HCT116 (cell line): Measurements from ENCODE around the gene BEGAIN. TPM values are rescaled to one million over a fixed set of nuclear protein-coding genes. Genes with fewer than 3 reads are reported as not detected.
A peak's percentile ranks its signal among the peaks of the same experiment; 100 is the strongest.

Source experiments
- ATAC-seq: fragments of 200-7000 bp; cut with Tn5 transposase; 2 replicates; pipeline ENCODE4 v1.9.1; 2020; ENCODE audit warnings: mild to moderate bottlenecking, moderate library complexity
- Bru-seq: library from RNA; stranded (reverse); fragments of 400-500 nt; gene quantifications from one replicate; lab custom pipeline; 2021; lab: Mats Ljungman, UMichigan
- BruChase-seq, 2 experiments: library from RNA; stranded (reverse); fragments of 400-500 nt; gene quantifications; one replicate each; lab custom pipeline; 2021; lab: Mats Ljungman, UMichigan
- BruUV-seq: library from RNA; stranded (reverse); fragments of 400-500 nt; replicated peaks from 2 replicates; lab custom pipeline; 2021; lab: Mats Ljungman, UMichigan
- CTCF ChIA-PET: fragments of 300-600 bp; sonication (Branson Sonifier 250); formaldehyde crosslinking; loops from one replicate; lab custom pipeline; 2021; ENCODE audit warnings: antibody characterized with exemption; lab: Charles Lee
- POLR2A ChIA-PET: fragments of 300-600, 350-600 bp; sonication (Branson Sonifier 250); formaldehyde crosslinking; loops from one replicate; lab custom pipeline; 2021; ENCODE audit warnings: antibody characterized with exemption; lab: Charles Lee
- RAD21 ChIA-PET, 2 experiments: fragments of 300-600 bp; sonication (Branson Sonifier 250); formaldehyde crosslinking; loops; one replicate each; lab custom pipeline; 2023; ENCODE audit warnings: low total read pairs in 2 of 2; ENCODE audit not compliant: uncharacterized antibody in 2 of 2, unreplicated experiment in 2 of 2, low non-redundant PET in 1 of 2; lab: Charles Lee
- DNase-seq: peaks from one replicate; pipeline ENCODE4 v3.0.0-alpha.2; 2010; ENCODE audit warnings: low read depth, low spot score
- H2AFZ ChIP-seq: fragments of 200-600 bp; shearing (Covaris generic), sonication (generic); 2 replicates; pipeline ENCODE4 v1.6.1; 2017; ENCODE audit warnings: low read depth, mixed run types, mixed read lengths, antibody characterized with exemption, low read length; ENCODE audit not compliant: poor library complexity, severe bottlenecking
- H3K27ac ChIP-seq: 2 replicates; pipeline ENCODE4 v1.5.1; 2012; ENCODE audit warnings: low read depth, low read length
- H3K27me3 ChIP-seq: fragments of 200-600 bp; sonication (generic); 2 replicates; pipeline ENCODE4 v1.6.1; 2016; ENCODE audit warnings: mixed run types, low read length, mixed read lengths; ENCODE audit not compliant: insufficient read depth
- H3K36me3 ChIP-seq, 2 experiments: fragments of 200-500 bp in 1 of 2; fragments of 200-600 bp in 1 of 2; sonication (Bioruptor generic) in 1 of 2; sonication (generic) in 1 of 2; 2 replicates each; pipeline versions ENCODE4 v1.5.1 to v1.6.1; 2014 to 2016; ENCODE audit warnings: low read length in 2 of 2, inconsistent platforms in 1 of 2, mixed read lengths in 1 of 2, mixed run types in 1 of 2; ENCODE audit not compliant: insufficient read depth in 2 of 2, control insufficient read depth in 1 of 2
- H3K4me1 ChIP-seq, 2 experiments: fragments of 200-600 bp in 1 of 2; sonication (generic) in 1 of 2; 2 replicates each; pipeline versions ENCODE4 v1.5.1 to v1.6.1; 2012 to 2017; ENCODE audit warnings: low read length in 2 of 2, inconsistent platforms in 1 of 2, mild to moderate bottlenecking in 1 of 2, mixed read lengths in 1 of 2, mixed run types in 1 of 2, moderate library complexity in 1 of 2; ENCODE audit not compliant: insufficient read depth in 2 of 2, control insufficient read depth in 1 of 2
- H3K4me2 ChIP-seq: fragments of 200-600 bp; sonication (generic); 2 replicates; pipeline ENCODE4 v1.6.1; 2017; ENCODE audit warnings: mixed run types, low read length, mixed read lengths
- H3K4me3 ChIP-seq, 2 experiments: fragments of 200-600 bp in 1 of 2; sonication (generic) in 1 of 2; replicated peaks in 1 of 2; 2 replicates each; pipeline ENCODE4 v1.5.1; 2011 to 2016; ENCODE audit warnings: low read length in 2 of 2, control low read depth in 1 of 2, low read depth in 1 of 2, mild to moderate bottlenecking in 1 of 2, mixed read lengths in 1 of 2, mixed run types in 1 of 2
- H3K79me2 ChIP-seq: fragments of 200-600 bp; sonication (generic); 2 replicates; pipeline ENCODE4 v1.6.1; 2017; ENCODE audit warnings: mild to moderate bottlenecking, mixed run types, low read length, moderate library complexity, mixed read lengths; ENCODE audit not compliant: insufficient read depth
- H3K9ac ChIP-seq: fragments of 200-600 bp; sonication (generic); 2 replicates; pipeline ENCODE4 v1.6.1; 2016; ENCODE audit warnings: low read length, mixed read lengths
- H3K9me2 ChIP-seq: fragments of 200-600 bp; sonication (generic), shearing (Covaris generic); 2 replicates; pipeline ENCODE4 v1.6.1; 2017; ENCODE audit warnings: mixed run types, mild to moderate bottlenecking, moderate library complexity; ENCODE audit not compliant: insufficient read depth
- H3K9me3 ChIP-seq, 2 experiments: fragments of 200-500 bp in 1 of 2; fragments of 200-600 bp in 1 of 2; sonication (Bioruptor generic) in 1 of 2; sonication (generic) in 1 of 2; 2 replicates each; pipeline ENCODE4 v1.6.1; 2014 to 2017; ENCODE audit warnings: low read length in 2 of 2, mixed read lengths in 2 of 2, inconsistent platforms in 1 of 2, low read depth in 1 of 2, mild to moderate bottlenecking in 1 of 2, mixed run types in 1 of 2, moderate library complexity in 1 of 2; ENCODE audit not compliant: control insufficient read depth in 1 of 2, insufficient read depth in 1 of 2
- H4K20me1 ChIP-seq: fragments of 200-600 bp; sonication (generic), shearing (Covaris generic); 2 replicates; pipeline ENCODE4 v1.6.1; 2017; ENCODE audit warnings: mixed run types, mild to moderate bottlenecking, moderate library complexity; ENCODE audit not compliant: insufficient read depth
- ATF3 ChIP-seq: IDR thresholded peaks from 2 replicates; pipeline ENCODE4 v1.6.1; 2012
- EGR1 ChIP-seq: IDR thresholded peaks from 2 replicates; pipeline ENCODE4 v1.6.1; 2012; ENCODE audit warnings: low read depth
- ELF1 ChIP-seq: IDR thresholded peaks from 2 replicates; pipeline ENCODE4 v1.6.1; 2012; ENCODE audit warnings: low read depth, borderline replicate concordance
- EZH2phosphoT487 ChIP-seq: fragments of 200-600 bp; IDR thresholded peaks from 2 replicates; pipeline ENCODE4 v1.6.1; 2018; ENCODE audit warnings: antibody characterized with exemption, borderline replicate concordance
- JUND ChIP-seq: IDR thresholded peaks from 2 replicates; pipeline ENCODE4 v1.6.1; 2012
- MAX ChIP-seq: IDR thresholded peaks from 2 replicates; pipeline ENCODE4 v1.6.1; 2012
- POLR2A ChIP-seq: IDR thresholded peaks from 2 replicates; pipeline ENCODE4 v1.7.0; 2011; ENCODE audit warnings: borderline replicate concordance; ENCODE audit not compliant: insufficient read depth, insufficient read length; ENCODE audit errors: extremely low read depth
- POLR2AphosphoS5 ChIP-seq: IDR thresholded peaks from 2 replicates; pipeline ENCODE4 v1.6.1; 2011; ENCODE audit warnings: mild to moderate bottlenecking, low read depth, low read length, moderate library complexity
- SP1 ChIP-seq: IDR thresholded peaks from 2 replicates; pipeline ENCODE4 v1.6.1; 2012; ENCODE audit warnings: low read depth
- SRF ChIP-seq: IDR thresholded peaks from 2 replicates; pipeline ENCODE4 v1.6.1; 2012; ENCODE audit warnings: low read depth
- YY1 ChIP-seq: IDR thresholded peaks from 2 replicates; pipeline ENCODE4 v1.6.1; 2011; ENCODE audit warnings: low read length, low read depth, moderate library complexity, mild to moderate bottlenecking; ENCODE audit not compliant: insufficient replicate concordance; ENCODE audit errors: extremely low read depth
- ZBTB33 ChIP-seq: IDR thresholded peaks from 2 replicates; pipeline ENCODE4 v1.6.1; 2011; ENCODE audit warnings: mild to moderate bottlenecking, low read length, moderate library complexity; ENCODE audit not compliant: insufficient replicate concordance; ENCODE audit errors: extremely low read depth
- ZFX ChIP-seq: fragments of 450-650 bp; IDR thresholded peaks from 2 replicates; pipeline ENCODE4 v1.6.1; 2017
- intact Hi-C: fragments of 100-400 bp; cut with micrococcal nuclease; formaldehyde crosslinking; loops from 2 replicates; pipeline ENCODE4 v1.10.0; 2022
- long read RNA-seq: library from polyadenylated mRNA; unstranded; transcript quantifications from one replicate; pipeline ENCODE4 v2.0.0, GENCODE V29; 2021; ENCODE audit not compliant: unreplicated experiment
- polyA plus RNA-seq: library from polyadenylated mRNA; unstranded; fragments of >200 nt; gene quantifications from 2 replicates; pipeline ENCODE4 v1.2.1, GENCODE V29; 2012; ENCODE audit warnings: missing spikeins
- total RNA-seq: library from RNA; stranded (reverse); gene quantifications from one replicate; pipeline ENCODE4 v1.2.1, GENCODE V29; 2021; ENCODE audit not compliant: unreplicated experiment

BEGAIN gene
- total RNA-seq (8.5 TPM), Bru-seq, nascent RNA (percentile 39 among the genes with signal in this experiment), BruChase-seq, experiment 1, labeled RNA remaining after a 6-hour chase (percentile 66 among the genes with signal in this experiment), BruChase-seq, experiment 2, labeled RNA remaining after a 2-hour chase (percentile 48 among the genes with signal in this experiment)
- 7.8 and 8.5 TPM in 2 replicates for polyA plus RNA-seq
- long read RNA-seq, partial matches to known transcripts: 0 of 8 reads
- long read RNA-seq, other reads (novel, unspliced or antisense): 5 of 8 reads

GRCh38 chr14:100587086-100587762 is at the start of gene BEGAIN:
Gene BEGAIN (minus strand): TSS chr14:100587417. CDS start chr14:100587290, 127 bp downstream.
- DNase-seq: no peak
- Histone ChIP-seq H3K36me3 (no peaks in the 10 kb centered on the region), H3K9me2 (no peaks in the 10 kb centered on the region), H3K27me3 (no peaks in the 10 kb centered on the region), H3K9me3 (no peaks in the 10 kb centered on the region), H3K4me3 (peak within 1 kb of the TSS; percentile 60 to 74), H3K4me1 (peaks cover 13 to 28% of the 10 kb centered on the region in 2 experiments; a peak in 3 of 4 replicates), H3K4me2 (peak within 1 kb of the TSS; percentile 88), H2AFZ (no peak within 1 kb of the TSS), H3K9ac (peak within 1 kb of the TSS; percentile 80), H3K27ac (peak within 1 kb of the TSS; percentile 85), H3K79me2 (no peaks in the 10 kb centered on the region), H4K20me1 (no peaks in the 10 kb centered on the region)
- no TSS peak for BruUV-seq
- peak; percentile 80 for ATAC-seq
- RAD21 ChIA-PET: no interaction called here
- CTCF ChIA-PET: no interaction called here
- TF ChIP-seq ATF3 (no peak), SP1 (no peak), EGR1 (peak; percentile 21; the same call in 1 of the 2 replicates), SRF (no peak), ELF1 (no peak), MAX (0 out of 2 replicates have a peak, but pooled peaks have one; percentile 5), POLR2AphosphoS5 (no peak), ZFX (no peak)
- intact Hi-C loops: no loop called here
- POLR2A ChIA-PET: no interaction called here

- POLR2A ChIA-PET: no interaction called here
- RAD21 ChIA-PET: no interaction called here
- TF ChIP-seq MAX (no peak), POLR2A (no peak), ZBTB33 (no peak), JUND (no peak), ZFX (no peak), SRF (no peak), EZH2phosphoT487 (no peak), YY1 (no peak)
Observed at GRCh38 chr14:100636559-100636958, 49.3 kb upstream of the BEGAIN start.

More at GRCh38 chr14:100636559-100636958, 49.3 kb upstream of the BEGAIN start:
- Histone ChIP-seq H3K36me3 (no peaks in the 10 kb centered on the region), H3K9ac (no peak overlapping the region), H3K27me3 (peaks cover 3% of the 10 kb centered on the region; the same call in 1 of the 2 replicates), H3K9me2 (no peaks in the 10 kb centered on the region), H3K79me2 (no peaks in the 10 kb centered on the region), H3K27ac (no peak overlapping the region), H3K4me1 (no peaks in the 10 kb centered on the region), H3K4me2 (no peak overlapping the region), H4K20me1 (no peaks in the 10 kb centered on the region), H3K4me3 (no peak overlapping the region), H3K9me3 (no peaks in the 10 kb centered on the region), H2AFZ (no peak overlapping the region)
- intact Hi-C loops: no loop called here
- CTCF ChIA-PET: interaction anchor here (1.4 to 1.7 kb wide), 2 partner anchors 9 to 17 kb away, joined by 3 to 7 read pairs; no protein-coding TSS in a partner anchor
- ATAC-seq: no peak
- DNase-seq: no peak
- BruUV-seq: no TSS peak
